Common myeloid progenitor, CD34-positive (primary cell): Measurements from ENCODE around the gene DOCK2.

Experiments used
- CTCF ChIA-PET: fragments of 350-600 bp; sonication (Branson Sonifier 250); formaldehyde crosslinking; loops from one replicate; lab custom pipeline; 2021; ENCODE audit warnings: antibody characterized with exemption; lab: Charles Lee
- POLR2A ChIA-PET: fragments of 350-600 bp; sonication (Branson Sonifier 250); formaldehyde crosslinking; loops from one replicate; lab custom pipeline; 2021; ENCODE audit warnings: antibody characterized with exemption; lab: Charles Lee
- DNase-seq, 3 donors: peaks; one replicate each; pipeline versions ENCODE4 v3.0.0 to v3.0.0-alpha.2; 2013
- H3K27ac ChIP-seq, 2 experiments: 1 replicate in 1 of 2; 2 replicates in 1 of 2; pipeline ENCODE4 v1.7.0; 2013; ENCODE audit warnings: inconsistent platforms in 2 of 2, low read length in 2 of 2, mild to moderate bottlenecking in 2 of 2, low read depth in 1 of 2, moderate library complexity in 1 of 2; ENCODE audit not compliant: severe bottlenecking in 2 of 2, insufficient read depth in 1 of 2, poor library complexity in 1 of 2
- H3K27me3 ChIP-seq, 5 experiments: replicated peaks in 2 of 5; 1 replicate in 3 of 5; 2 replicates in 2 of 5; pipeline versions ENCODE4 v1.6.1 to v1.7.0; 2013; ENCODE audit warnings: low read length in 4 of 5, mild to moderate bottlenecking in 2 of 5, moderate library complexity in 2 of 5, inconsistent platforms in 1 of 5; ENCODE audit not compliant: insufficient read depth in 5 of 5, control insufficient read depth in 4 of 5
- H3K36me3 ChIP-seq, 4 experiments: 1 replicate in 2 of 4; 2 replicates in 2 of 4; pipeline versions ENCODE4 v1.6.1 to v1.7.0; 2013; ENCODE audit warnings: low read length in 3 of 4, control low read depth in 1 of 4, mild to moderate bottlenecking in 1 of 4; ENCODE audit not compliant: control insufficient read depth in 4 of 4, insufficient read depth in 4 of 4
- H3K4me1 ChIP-seq, 4 experiments: 1 replicate in 3 of 4; 2 replicates in 1 of 4; pipeline versions ENCODE4 v1.6.1 to v1.7.1; 2013; ENCODE audit warnings: low read length in 3 of 4, mild to moderate bottlenecking in 3 of 4, control low read depth in 1 of 4, inconsistent platforms in 1 of 4, moderate library complexity in 1 of 4; ENCODE audit not compliant: control insufficient read depth in 4 of 4, insufficient read depth in 4 of 4; ENCODE audit errors: control extremely low read depth in 1 of 4
- H3K4me3 ChIP-seq, 7 experiments: 1 replicate in 4 of 7; 2 replicates in 3 of 7; pipeline versions ENCODE4 v1.5.1 to v1.7.0; 2013; ENCODE audit warnings: mild to moderate bottlenecking in 7 of 7, low read length in 6 of 7, moderate library complexity in 6 of 7, inconsistent platforms in 2 of 7, low read depth in 2 of 7, control low read depth in 1 of 7; ENCODE audit not compliant: insufficient read depth in 4 of 7, control insufficient read depth in 1 of 7; ENCODE audit errors: extremely low read depth in 1 of 7
- H3K9me3 ChIP-seq, 5 experiments: 1 replicate in 4 of 5; 2 replicates in 1 of 5; pipeline versions ENCODE4 v1.6.1 to v1.7.1; 2013; ENCODE audit warnings: low read length in 4 of 5, mild to moderate bottlenecking in 2 of 5, inconsistent platforms in 1 of 5, low read depth in 1 of 5, moderate library complexity in 1 of 5; ENCODE audit not compliant: control insufficient read depth in 4 of 5, insufficient read depth in 2 of 5; ENCODE audit errors: control extremely low read depth in 1 of 5
- WGBS: methylation state at CpG from one replicate; pipeline ENCODE4 v1.1.5; 2013; ENCODE audit not compliant: insufficient coverage; 5-methylcytosine and 5-hydroxymethylcytosine counted together

The DOCK2 gene

GRCh38 chr5:169691471-169691870 lies 54.4 kb downstream of the DOCK2 start:
- no peaks in the 10 kb centered on the region for H3K9me3 ChIP-seq
- ChIA-PET POLR2A (no interaction called here), CTCF (interaction anchor here (1.1 kb wide), 1 partner anchor 15 kb away, joined by 3 read pairs; no protein-coding TSS in a partner anchor)
- H3K4me1 ChIP-seq = no peaks in the 10 kb centered on the region
- H3K36me3 ChIP-seq = peaks cover 30 to 89% (median 68%) of the 10 kb centered on the region in 4 experiments
- no peak for DNase-seq
- no CpG with 5 or more reads among the region's 1 CpG for WGBS
- H3K27ac ChIP-seq = no peak overlapping the region
- no peaks in the 10 kb centered on the region for H3K27me3 ChIP-seq
- H3K4me3 ChIP-seq = no peak overlapping the region

DNA sequence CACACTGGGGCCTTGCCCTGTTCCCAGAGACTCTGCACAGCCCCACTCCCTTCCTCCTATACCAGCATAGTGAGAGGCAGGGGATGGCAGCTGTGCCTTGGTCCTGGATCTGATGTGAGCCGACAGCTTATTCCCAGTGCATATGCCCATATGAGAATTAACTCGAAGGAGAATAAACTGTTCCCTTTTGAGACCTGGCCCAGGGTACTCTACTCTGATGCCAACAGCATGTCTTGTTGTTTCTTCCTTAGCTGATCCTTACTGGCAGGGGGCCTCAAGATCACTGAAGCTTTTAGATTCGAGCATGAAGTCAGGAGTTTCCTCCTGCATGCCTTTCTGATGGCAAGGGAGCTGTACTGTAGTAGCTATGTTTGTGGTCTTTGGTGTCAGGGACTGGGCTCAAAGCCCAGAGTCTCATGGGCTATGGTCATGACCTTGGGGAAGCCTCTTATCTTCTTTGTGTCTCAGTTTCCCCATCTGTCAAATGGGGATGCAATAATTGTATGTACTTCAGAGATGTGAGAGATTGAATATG lies 57.1 kb downstream of the DOCK2 start:
- 100% methylated on average over 3 of the region's 3 CpGs for WGBS
- H3K36me3 ChIP-seq = peaks cover 47 to 96% (median 75%) of the 10 kb centered on the region in 4 experiments

DNA sequence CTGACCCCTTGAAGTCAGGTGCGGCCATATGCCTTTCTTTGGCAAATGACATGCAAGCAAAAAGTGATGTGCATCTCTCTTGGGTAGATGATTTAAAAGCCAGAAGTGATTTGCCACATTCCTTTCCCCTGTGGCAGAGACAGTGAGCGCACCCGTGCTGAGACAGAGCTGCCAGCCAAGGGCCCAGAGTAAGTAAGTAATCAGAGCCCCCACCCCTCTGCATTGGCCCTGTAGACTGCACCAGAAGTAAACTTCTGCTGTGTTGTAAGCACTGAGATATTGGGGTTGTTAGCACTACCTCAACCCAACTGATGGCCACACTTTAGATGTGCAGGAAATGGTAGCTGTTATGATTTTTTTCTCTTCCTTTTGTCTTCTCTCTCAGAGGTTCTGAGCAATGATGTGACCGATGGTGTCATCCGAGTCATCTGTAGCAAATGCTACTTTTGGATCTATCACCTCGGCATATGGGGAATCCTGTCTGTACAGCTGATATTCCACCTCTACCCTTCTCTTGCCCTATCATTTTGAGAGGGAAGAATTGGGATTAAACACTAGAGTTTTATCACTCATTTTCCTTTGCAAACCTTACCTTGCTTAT lies 58.0 kb downstream of the DOCK2 start:
- no peaks in the 10 kb centered on the region for H3K4me1 ChIP-seq
- no peak overlapping the region for H3K4me3 ChIP-seq
- ChIA-PET CTCF (no interaction called here), POLR2A (no interaction called here)
- 100% methylated on average over 2 of the region's 6 CpGs for WGBS
- no peaks in the 10 kb centered on the region for H3K9me3 ChIP-seq
- no peaks in the 10 kb centered on the region for H3K27me3 ChIP-seq
- DNase-seq = no peak
- H3K27ac ChIP-seq = no peak overlapping the region
- peaks cover 53 to 96% (median 78%) of the 10 kb centered on the region in 4 experiments for H3K36me3 ChIP-seq

More for the DNA sequence above, 57.1 kb downstream of the DOCK2 start:
- ChIA-PET POLR2A (interaction anchor here (0.7 kb wide), 1 partner anchor 203 kb away, joined by 3 read pairs; no protein-coding TSS in a partner anchor), CTCF (no interaction called here)
- Histone ChIP-seq H3K27me3 (no peaks in the 10 kb centered on the region), H3K4me1 (no peaks in the 10 kb centered on the region), H3K27ac (no peak overlapping the region), H3K9me3 (no peaks in the 10 kb centered on the region), H3K4me3 (no peak overlapping the region)
- DNase-seq = no peak

DNA sequence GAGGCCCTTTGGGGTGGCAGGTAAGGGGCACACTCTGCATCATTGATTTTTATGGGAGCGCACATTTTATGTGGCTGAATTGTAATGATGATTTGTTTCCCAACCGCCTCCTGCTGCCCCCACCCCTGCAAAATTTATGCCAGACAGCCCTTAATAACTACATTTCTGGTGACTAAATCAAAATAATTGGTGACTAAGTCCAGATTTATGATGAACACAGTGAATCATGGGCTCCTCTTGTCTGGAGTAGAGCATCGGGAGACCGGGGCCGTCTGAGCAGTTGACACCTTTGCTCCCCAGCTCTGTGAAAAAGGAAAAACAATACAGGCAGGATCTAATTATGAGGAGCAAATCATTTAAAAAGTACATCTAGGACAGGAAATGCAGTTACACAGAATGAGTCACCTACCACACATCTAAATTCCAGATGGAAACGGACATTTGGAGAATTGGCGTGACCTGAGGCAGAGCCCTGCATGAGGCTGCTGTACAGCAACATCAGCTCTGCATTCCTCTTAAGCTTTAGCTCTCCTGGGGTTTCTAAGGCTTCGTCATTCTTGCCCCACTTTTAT lies 58.9 kb downstream of the DOCK2 start:
- WGBS = 97% methylated on average over 5 of the region's 8 CpGs
- Histone ChIP-seq H3K4me3 (no peak overlapping the region), H3K4me1 (no peaks in the 10 kb centered on the region), H3K27me3 (no peaks in the 10 kb centered on the region), H3K36me3 (peaks cover 53 to 93% (median 76%) of the 10 kb centered on the region in 4 experiments), H3K9me3 (no peaks in the 10 kb centered on the region), H3K27ac (no peak overlapping the region)
- no peak for DNase-seq
- ChIA-PET POLR2A (no interaction called here), CTCF (no interaction called here)

DNA sequence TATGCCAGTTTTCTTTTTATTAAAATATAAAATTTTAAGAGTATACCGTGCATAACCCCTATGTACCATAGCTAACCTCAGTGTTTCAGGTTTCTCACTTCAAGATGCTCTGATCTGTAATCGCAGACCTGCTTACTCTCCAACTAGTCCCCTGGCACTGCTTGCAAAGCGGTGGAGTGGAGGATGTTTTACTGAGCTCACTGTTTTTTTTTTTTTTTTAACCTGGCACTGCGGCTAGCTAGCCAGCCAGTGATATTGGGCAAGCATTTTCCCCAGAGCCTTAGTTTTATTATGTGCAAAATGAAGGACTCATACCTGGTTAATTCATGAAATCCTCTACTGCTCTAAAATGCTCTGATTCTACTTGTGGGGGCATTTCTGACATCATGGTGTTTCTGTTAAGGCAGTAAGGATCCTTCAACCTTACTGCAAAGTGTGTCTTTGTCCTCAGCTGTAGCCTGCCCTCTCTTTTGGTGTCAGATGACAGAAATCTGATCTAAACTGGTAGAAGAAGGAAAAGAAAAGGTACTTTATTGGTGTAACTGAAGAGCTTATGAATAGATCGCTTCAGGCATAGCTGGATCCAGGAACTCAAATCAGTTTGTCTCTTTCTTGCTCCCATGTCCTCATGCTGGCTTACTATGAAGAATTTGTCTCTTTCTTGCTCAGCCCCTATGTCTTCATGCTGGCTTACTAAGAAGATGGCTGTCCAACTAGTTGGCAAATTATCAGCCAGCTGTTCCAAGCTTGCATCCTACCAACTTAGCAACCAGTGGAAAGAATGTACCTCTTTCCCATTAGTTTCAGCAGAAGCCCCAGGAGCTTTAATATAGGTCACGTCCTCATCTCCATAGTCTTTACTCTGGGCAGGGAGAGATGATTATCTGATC lies 59.8 kb downstream of the DOCK2 start:
- no peak for DNase-seq
- Histone ChIP-seq H3K9me3 (no peaks in the 10 kb centered on the region), H3K4me1 (no peaks in the 10 kb centered on the region), H3K4me3 (no peak overlapping the region), H3K27me3 (no peaks in the 10 kb centered on the region), H3K36me3 (peaks cover 53 to 95% (median 75%) of the 10 kb centered on the region in 4 experiments), H3K27ac (no peak overlapping the region)
- whole genome bisulfite sequencing = 100% methylated on average over 1 of the region's 6 CpGs
- CTCF ChIA-PET = interaction anchor here (0.7 to 1.1 kb wide), 2 partner anchors 25 to 284 kb away, joined by 3 read pairs; partner anchors contain the start of gene INSYN2B
- POLR2A ChIA-PET = no interaction called here

- no peak for DNase-seq
- CTCF ChIA-PET = interaction anchor here (0.7 to 1.1 kb wide), 2 partner anchors 24 to 283 kb away, joined by 3 read pairs; partner anchors contain the start of gene INSYN2B
- Histone ChIP-seq H3K36me3 (peaks cover 55 to 98% (median 78%) of the 10 kb centered on the region in 4 experiments), H3K27ac (no peak overlapping the region), H3K4me1 (no peaks in the 10 kb centered on the region), H3K4me3 (no peak overlapping the region), H3K9me3 (no peaks in the 10 kb centered on the region), H3K27me3 (no peaks in the 10 kb centered on the region)
- POLR2A ChIA-PET = no interaction called here
- WGBS = 100% methylated on average over 1 of the region's 2 CpGs
Observed at GRCh38 chr5:169697511-169697890, 60.4 kb downstream of the DOCK2 start.
